ENCODE data around the gene NELFCD. TPM values are rescaled to one million over a fixed set of nuclear protein-coding genes. Genes with fewer than 3 reads are reported as not detected.

Gene NELFCD
- total and polyA plus RNA-seq, 2 donors (not counting 1 experiment from before 2014, with no cell fraction given) = 80.2 to 107 TPM

GRCh38 chr20:58971429-58971828 lies 9.6 kb upstream of the NELFCD start:
- H3K27me3 Mint-ChIP-seq = no peaks in the 10 kb centered on the region
- DNase-seq (no peak), ATAC-seq (ENCODE audit: low read depth) (no peak)
- peaks cover 16 to 18% of the 10 kb centered on the region in 2 donors for H3K4me1 ChIP-seq (ENCODE audit: control insufficient read depth in 2 of 2, insufficient read depth in 2 of 2, low read length in 2 of 2)
- no peaks in the 10 kb centered on the region for H3K27me3 ChIP-seq (replicated peaks in 1 of 4; ENCODE audit: control extremely low read depth in 1 of 4, control insufficient read depth in 3 of 4, insufficient read depth in 4 of 4, low read length in 3 of 4)
- ChIA-PET POLR2A (interaction anchor here (0.7 kb wide), 2 partner anchors 12 to 65 kb away, joined by 3 read pairs; no protein-coding TSS in a partner anchor), CTCF (interaction anchor here (1.1 to 1.5 kb wide), 3 partner anchors 61 to 116 kb away, joined by 3 read pairs; partner anchors contain the start of gene ATP5F1E)
- H3K36me3 ChIP-seq (replicated peaks in 1 of 2; ENCODE audit: control extremely low read depth in 1 of 2, control insufficient read depth in 1 of 2, extremely low read depth in 1 of 2, insufficient read depth in 2 of 2, low read length in 1 of 2) = no peaks in the 10 kb centered on the region
- no peak overlapping the region for H3K27ac Mint-ChIP-seq
- no peak overlapping the region for H3K4me3 Mint-ChIP-seq
- H4K20me1 ChIP-seq (ENCODE audit: control insufficient read depth, insufficient read depth, low read length, poor library complexity, severe bottlenecking) = no peaks in the 10 kb centered on the region
- intact Hi-C loops (cut with micrococcal nuclease) = no loop called here
- 91% methylated on average over 5 of the region's 6 CpGs for WGBS (ENCODE audit: insufficient coverage)
- H3K79me2 ChIP-seq (ENCODE audit: control insufficient read depth, insufficient read depth, low read length) = no peaks in the 10 kb centered on the region
- no peak overlapping the region for H3K27ac ChIP-seq (ENCODE audit: low read length in 2 of 2)
- H3K9ac ChIP-seq (ENCODE audit: low read length) = no peak overlapping the region
- H3K4me1 Mint-ChIP-seq = peaks cover 21% of the 10 kb centered on the region
- no peak overlapping the region for H2AFZ ChIP-seq (ENCODE audit: insufficient read depth, low read depth, low read length, poor library complexity, severe bottlenecking)
- no peak for TF ChIP-seq CTCF (IDR thresholded peaks at IDR 0.05)
- no peak for TF ChIP-seq EZH2 (IDR thresholded peaks at IDR 0.05; ENCODE audit: borderline replicate concordance, insufficient read depth, low read depth, low read length, poor library complexity, severe bottlenecking)
- H3K4me3 ChIP-seq (ENCODE audit: control extremely low read depth in 1 of 5, extremely low read depth in 1 of 5, insufficient read depth in 1 of 5, low read depth in 2 of 5, low read length in 4 of 5) = no peak overlapping the region
- no peaks in the 10 kb centered on the region for H3K9me3 Mint-ChIP-seq (ENCODE audit: insufficient read depth)
- H3K4me2 ChIP-seq (replicated peaks; ENCODE audit: low read depth, low read length, poor library complexity, severe bottlenecking) = no peak overlapping the region
- peaks cover 1 to 11% (median 7%) of the 10 kb centered on the region in 3 donors for H3K9me3 ChIP-seq (ENCODE audit: control extremely low read depth in 1 of 3, control insufficient read depth in 2 of 3, insufficient read depth in 1 of 3, low read length in 2 of 3)

GRCh38 chr20:58973179-58973578 lies 7.9 kb upstream of the NELFCD start:
- H3K79me2 ChIP-seq (ENCODE audit: control insufficient read depth, insufficient read depth, low read length) = no peaks in the 10 kb centered on the region
- no peaks in the 10 kb centered on the region for H3K36me3 ChIP-seq (replicated peaks in 1 of 2; ENCODE audit: control extremely low read depth in 1 of 2, control insufficient read depth in 1 of 2, extremely low read depth in 1 of 2, insufficient read depth in 2 of 2, low read length in 1 of 2)
- H3K9ac ChIP-seq (ENCODE audit: low read length) = no peak overlapping the region
- H3K27me3 ChIP-seq (replicated peaks in 1 of 4; ENCODE audit: control extremely low read depth in 1 of 4, control insufficient read depth in 3 of 4, insufficient read depth in 4 of 4, low read length in 3 of 4) = no peaks in the 10 kb centered on the region
- peaks cover 16 to 18% of the 10 kb centered on the region in 2 donors for H3K4me1 ChIP-seq (ENCODE audit: control insufficient read depth in 2 of 2, insufficient read depth in 2 of 2, low read length in 2 of 2)
- H3K9me3 ChIP-seq (ENCODE audit: control extremely low read depth in 1 of 3, control insufficient read depth in 2 of 3, insufficient read depth in 1 of 3, low read length in 2 of 3) = peaks cover 1 to 12% (median 7%) of the 10 kb centered on the region in 3 donors
- H3K27ac ChIP-seq (ENCODE audit: low read length in 2 of 2) = no peak overlapping the region
- no peak overlapping the region for H3K4me3 ChIP-seq (ENCODE audit: control extremely low read depth in 1 of 5, extremely low read depth in 1 of 5, insufficient read depth in 1 of 5, low read depth in 2 of 5, low read length in 4 of 5)
- intact Hi-C loops (cut with micrococcal nuclease) = no loop called here
- H2AFZ ChIP-seq (ENCODE audit: insufficient read depth, low read depth, low read length, poor library complexity, severe bottlenecking) = no peak overlapping the region
- Mint-ChIP-seq H3K27ac (no peak overlapping the region), H3K4me1 (peaks cover 21% of the 10 kb centered on the region), H3K4me3 (no peak overlapping the region), H3K9me3 (ENCODE audit: insufficient read depth) (no peaks in the 10 kb centered on the region), H3K27me3 (no peaks in the 10 kb centered on the region)
- no peaks in the 10 kb centered on the region for H4K20me1 ChIP-seq (ENCODE audit: control insufficient read depth, insufficient read depth, low read length, poor library complexity, severe bottlenecking)
- ChIA-PET POLR2A (interaction anchor here (0.7 kb wide), 1 partner anchor 65 kb away, joined by 3 read pairs; no protein-coding TSS in a partner anchor), CTCF (no interaction called here)
- no peak overlapping the region for H3K4me2 ChIP-seq (replicated peaks; ENCODE audit: low read depth, low read length, poor library complexity, severe bottlenecking)
- DNase-seq = no peak
- 75% methylated on average over 3 of the region's 4 CpGs for WGBS (ENCODE audit: insufficient coverage)
- no peak for ATAC-seq (ENCODE audit: low read depth)
- TF ChIP-seq CTCF (IDR thresholded peaks at IDR 0.05) (no peak), EZH2 (IDR thresholded peaks at IDR 0.05; ENCODE audit: borderline replicate concordance, insufficient read depth, low read depth, low read length, poor library complexity, severe bottlenecking) (no peak)
